SH-SY5Y (cell line): ENCODE results near the gene LBR.

Source experiments
- GATA2 ChIP-seq: IDR thresholded peaks from 2 replicates; pipeline ENCODE4 v1.6.1; 2011; ENCODE audit warnings: mild to moderate bottlenecking, low read depth, low read length
- GATA3 ChIP-seq: IDR thresholded peaks from 2 replicates; pipeline ENCODE4 v1.6.1; 2011; ENCODE audit warnings: low read depth, mild to moderate bottlenecking, low read length, moderate library complexity

Gene LBR

GRCh38 chr1:225427235-225428067, at the start of gene LBR:
LBR (minus strand) TSS chr1:225428038; CDS start chr1:225424075, 3,963 bp downstream.
- TF ChIP-seq GATA2 (no peak), GATA3 (no peak)

GRCh38 chr1:225477296-225477911, 49.6 kb upstream of the LBR start:
- TF ChIP-seq GATA2 (no peak), GATA3 (no peak)

GRCh38 chr1:225476538-225476988, 48.7 kb upstream of the LBR start:
- TF ChIP-seq GATA3, result no peak
- no peak for TF ChIP-seq GATA2

GRCh38 chr1:225476100-225476511, 48.3 kb upstream of the LBR start:
- TF ChIP-seq GATA2 (no peak), GATA3 (no peak)

GRCh38 chr1:225474986-225475820, 47.4 kb upstream of the LBR start:
- TF ChIP-seq GATA3 (no peak), GATA2 (no peak)

GRCh38 chr1:225474439-225474985, 46.7 kb upstream of the LBR start:
- TF ChIP-seq GATA3 (no peak), GATA2 (no peak)

- TF ChIP-seq GATA2, result no peak
Measured at GRCh38 chr1:225471453-225472301, 43.8 kb upstream of the LBR start.

GRCh38 chr1:225471109-225471452, 43.2 kb upstream of the LBR start:
- TF ChIP-seq GATA3 (no peak), GATA2 (no peak)

- TF ChIP-seq GATA3, result no peak
- TF ChIP-seq GATA2, result no peak
Measured at GRCh38 chr1:225470211-225471108, 42.6 kb upstream of the LBR start.

- TF ChIP-seq GATA3, result no peak
- no peak for TF ChIP-seq GATA2
Measured at GRCh38 chr1:225469051-225469450, 41.2 kb upstream of the LBR start.

GRCh38 chr1:225468270-225469020, 40.6 kb upstream of the LBR start:
- no peak for TF ChIP-seq GATA2
- no peak for TF ChIP-seq GATA3
